Measurements from ENCODE around the gene SLC7A7. TPM values are rescaled to one million over a fixed set of nuclear protein-coding genes. Genes with fewer than 3 reads are reported as not detected.

SLC7A7 gene
- polyA plus RNA-seq, 3 donors: 262 to 425 (median 371) TPM

GRCh38 chr14:22850944-22851764 lies 35.9 kb upstream of the SLC7A7 start:
- intact Hi-C loops (cut with micrococcal nuclease): loop anchor here (5.0 kb wide), 2 partner anchors 74 to 194 kb away; no protein-coding TSS in a partner anchor
- Mint-ChIP-seq H3K36me3 (peaks cover 0 to 1% of the 10 kb centered on the region in 2 donors), H3K4me1 (peaks cover 28% of the 10 kb centered on the region), H3K27me3 (ENCODE audit: low read depth in 3 of 3) (peaks cover 3 to 29% (median 18%) of the 10 kb centered on the region in 3 donors), H3K27ac (peak overlapping the region in 1 of 7 donors; percentile 27), H3K9me3 (peaks cover 0 to 2% (median 0%) of the 10 kb centered on the region in 7 donors), H3K4me3 (peak overlapping the region in 1 of 2 donors; percentile 12)
- no peaks in the 10 kb centered on the region for H3K79me2 ChIP-seq (ENCODE audit: insufficient read depth, low read length)
- H3K9me3 ChIP-seq (replicated peaks in 1 of 2; ENCODE audit: control insufficient read depth in 1 of 2, insufficient read depth in 1 of 2, low read length in 2 of 2): no peaks in the 10 kb centered on the region
- no peaks in the 10 kb centered on the region for H3K36me3 ChIP-seq (replicated peaks in 1 of 2; ENCODE audit: control insufficient read depth in 1 of 2, insufficient read depth in 2 of 2, low read length in 2 of 2)
- H3K9ac ChIP-seq (ENCODE audit: insufficient read depth, low read length, poor library complexity, severe bottlenecking): no peak overlapping the region
- H3K4me1 ChIP-seq (ENCODE audit: control insufficient read depth in 1 of 2, insufficient read depth in 2 of 2, low read length in 2 of 2): peaks cover 19 to 30% of the 10 kb centered on the region in 2 donors
- no peak overlapping the region for H3K27ac ChIP-seq (ENCODE audit: low read depth in 1 of 2, low read length in 2 of 2)
- H3K27me3 ChIP-seq (ENCODE audit: control insufficient read depth in 2 of 2, insufficient read depth in 2 of 2, low read length in 2 of 2): peaks cover 0 to 5% of the 10 kb centered on the region in 2 donors
- peak; percentile 65 to 93 (median 71) for DNase-seq
- peak overlapping the region; percentile 46 for H2AFZ ChIP-seq (ENCODE audit: insufficient read depth, low read depth, low read length, poor library complexity, severe bottlenecking)
- 50% methylated on average over 2 of the region's 9 CpGs for WGBS (ENCODE audit: insufficient coverage)
- no peaks in the 10 kb centered on the region for H4K20me1 ChIP-seq (ENCODE audit: insufficient read depth, low read length)
- no peak overlapping the region for H3K4me2 ChIP-seq (replicated peaks; ENCODE audit: extremely low read depth, low read length, poor library complexity, severe bottlenecking)
- H3K4me3 ChIP-seq (replicated peaks in 1 of 3; ENCODE audit: low read depth in 2 of 3, low read length in 3 of 3): no peak overlapping the region
- TF ChIP-seq CTCF (IDR thresholded peaks at IDR 0.05): no peak

- Histone ChIP-seq H2AFZ (ENCODE audit: insufficient read depth, low read depth, low read length, poor library complexity, severe bottlenecking) (no peak overlapping the region), H3K4me3 (replicated peaks in 1 of 3; ENCODE audit: low read depth in 2 of 3, low read length in 3 of 3) (no peak overlapping the region), H4K20me1 (ENCODE audit: insufficient read depth, low read length) (no peaks in the 10 kb centered on the region), H3K79me2 (ENCODE audit: insufficient read depth, low read length) (no peaks in the 10 kb centered on the region), H3K36me3 (replicated peaks in 1 of 2; ENCODE audit: control insufficient read depth in 1 of 2, insufficient read depth in 2 of 2, low read length in 2 of 2) (no peaks in the 10 kb centered on the region), H3K27me3 (ENCODE audit: control insufficient read depth in 2 of 2, insufficient read depth in 2 of 2, low read length in 2 of 2) (peaks cover 0 to 5% of the 10 kb centered on the region in 2 donors), H3K9ac (ENCODE audit: insufficient read depth, low read length, poor library complexity, severe bottlenecking) (no peak overlapping the region), H3K9me3 (replicated peaks in 1 of 2; ENCODE audit: control insufficient read depth in 1 of 2, insufficient read depth in 1 of 2, low read length in 2 of 2) (no peaks in the 10 kb centered on the region), H3K4me2 (replicated peaks; ENCODE audit: extremely low read depth, low read length, poor library complexity, severe bottlenecking) (no peak overlapping the region), H3K4me1 (ENCODE audit: control insufficient read depth in 1 of 2, insufficient read depth in 2 of 2, low read length in 2 of 2) (peaks cover 19 to 30% of the 10 kb centered on the region in 2 donors), H3K27ac (ENCODE audit: low read depth in 1 of 2, low read length in 2 of 2) (no peak overlapping the region)
- Mint-ChIP-seq H3K36me3 (peaks cover 1 to 4% of the 10 kb centered on the region in 2 donors), H3K27ac (no peak overlapping the region), H3K4me3 (no peak overlapping the region), H3K9me3 (peaks cover 0 to 2% (median 0%) of the 10 kb centered on the region in 7 donors), H3K27me3 (ENCODE audit: low read depth in 3 of 3) (peaks cover 4 to 28% (median 13%) of the 10 kb centered on the region in 3 donors), H3K4me1 (peaks cover 28% of the 10 kb centered on the region)
- WGBS (ENCODE audit: insufficient coverage): 95% methylated on average over 11 of the region's 19 CpGs
- DNase-seq: no peak
- intact Hi-C loops (cut with micrococcal nuclease): no loop called here
- no peak for TF ChIP-seq CTCF (IDR thresholded peaks at IDR 0.05)
These were observed 34.1 kb upstream of the SLC7A7 start for GRCh38 chr14:22849212-22849819.

Measured in CD14-positive monocyte (primary cell).